Measurements from ENCODE around the gene ZNF22.

The ZNF22 gene

DNA sequence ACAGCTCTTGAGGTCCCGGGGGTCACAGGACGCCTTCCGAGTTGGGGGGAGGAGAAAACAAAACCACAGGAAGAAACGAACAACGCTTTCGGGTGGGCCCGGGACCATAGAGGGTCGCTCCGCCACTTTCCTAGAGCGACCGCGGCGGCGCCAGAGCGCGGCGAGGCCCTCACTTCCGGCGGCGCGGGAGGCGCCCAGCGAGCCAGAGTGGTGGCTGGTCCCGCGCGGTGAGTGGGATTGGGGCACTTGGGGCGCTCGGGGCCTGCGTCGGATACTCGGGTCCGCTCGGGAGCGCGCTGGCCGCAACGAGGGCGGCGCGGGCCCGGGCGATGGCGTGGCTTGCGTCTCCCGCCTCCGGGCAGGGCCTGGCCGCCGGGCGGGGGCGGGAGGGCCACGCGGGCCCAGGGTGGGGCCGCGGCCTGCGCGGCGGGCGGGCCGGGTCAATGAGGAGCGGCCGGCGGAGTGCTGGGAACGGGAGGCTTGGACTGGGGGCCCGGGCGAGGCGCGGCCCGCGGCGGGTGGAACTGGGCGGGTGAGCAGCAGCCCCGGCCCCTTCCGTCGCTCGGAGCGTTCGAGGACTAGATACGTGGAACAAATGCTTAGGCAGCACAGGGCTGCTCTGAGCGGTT, at the start of gene ZNF22:
ZNF22 (plus strand) TSS at position 172 of the 629 bp plus-strand sequence. CDS start 2,446 bp downstream, outside the sequence.
- DNase-seq (ENCODE audit: extremely low spot score): peak; percentile 79
- ChIA-PET POLR2A (interaction anchor here (1.2 kb wide), 1 partner anchor 22 kb away, joined by 4 read pairs; the partner anchor contains the start of gene DEPP1), CTCF (interaction anchor here (1.1 to 2.6 kb wide), 5 partner anchors 20 to 68 kb away, joined by 4 to 11 read pairs (median 6); no protein-coding TSS in a partner anchor)
- TF ChIP-seq CTCF (IDR thresholded peaks at IDR 0.05; ENCODE audit: control extremely low read depth, extremely low read depth, low read depth, missing control alignments): no peak

GRCh38 chr10:44951576-44952226, 49.0 kb upstream of the ZNF22 start:
- no peak for TF ChIP-seq CTCF (IDR thresholded peaks at IDR 0.05; ENCODE audit: control extremely low read depth, extremely low read depth, low read depth, missing control alignments)
- CTCF ChIA-PET: interaction anchor here (1.2 to 15.9 kb wide), 3 partner anchors 13 to 22 kb away, joined by 3 to 211 read pairs (median 151); partner anchors contain the start of gene RASSF4
- POLR2A ChIA-PET: no interaction called here
- DNase-seq (ENCODE audit: extremely low spot score): no peak

- TF ChIP-seq CTCF (IDR thresholded peaks at IDR 0.05; ENCODE audit: control extremely low read depth, extremely low read depth, low read depth, missing control alignments): no peak
- CTCF ChIA-PET: interaction anchor here (1.0 to 15.9 kb wide), 6 partner anchors 9 to 28 kb away, joined by 3 to 211 read pairs (median 4); partner anchors contain the start of genes DEPP1 and RASSF4
- POLR2A ChIA-PET: no interaction called here
- DNase-seq (ENCODE audit: extremely low spot score): no peak
Observed at GRCh38 chr10:44952779-44953231, 47.9 kb upstream of the ZNF22 start.

DNA sequence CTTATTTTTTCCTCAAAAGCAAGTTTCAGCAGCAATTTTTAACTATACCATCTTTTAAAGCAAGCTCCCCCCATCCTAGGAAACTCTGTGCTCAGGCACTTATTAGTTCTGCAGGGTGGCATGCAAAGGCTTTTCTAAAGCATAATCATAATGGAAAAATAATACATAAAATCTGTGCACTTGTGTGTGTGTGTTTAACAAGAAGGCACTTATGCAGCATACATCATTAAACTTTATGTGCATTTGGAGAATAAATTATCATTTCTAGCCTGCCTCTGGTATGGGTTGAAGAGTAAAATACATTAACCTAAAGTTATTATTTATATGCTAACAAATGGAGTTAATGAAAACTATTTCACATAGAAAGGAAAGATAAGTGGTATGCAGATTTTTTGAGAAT, 46.7 kb upstream of the ZNF22 start:
- ChIA-PET POLR2A (no interaction called here), CTCF (interaction anchor here (1.7 to 15.9 kb wide), 3 partner anchors 10 to 25 kb away, joined by 4 to 211 read pairs (median 151); partner anchors contain the start of genes DEPP1 and RASSF4)
- TF ChIP-seq CTCF (IDR thresholded peaks at IDR 0.05; ENCODE audit: control extremely low read depth, extremely low read depth, low read depth, missing control alignments): no peak
- DNase-seq (ENCODE audit: extremely low spot score): no peak

GRCh38 chr10:44954962-44955361, 45.8 kb upstream of the ZNF22 start:
- DNase-seq (ENCODE audit: extremely low spot score): no peak
- TF ChIP-seq CTCF (IDR thresholded peaks at IDR 0.05; ENCODE audit: control extremely low read depth, extremely low read depth, low read depth, missing control alignments): no peak
- CTCF ChIA-PET: interaction anchor here (14.7 to 15.9 kb wide), 2 partner anchors 9 to 21 kb away, joined by 151 to 211 read pairs; partner anchors contain the start of gene RASSF4
- POLR2A ChIA-PET: no interaction called here

DNA sequence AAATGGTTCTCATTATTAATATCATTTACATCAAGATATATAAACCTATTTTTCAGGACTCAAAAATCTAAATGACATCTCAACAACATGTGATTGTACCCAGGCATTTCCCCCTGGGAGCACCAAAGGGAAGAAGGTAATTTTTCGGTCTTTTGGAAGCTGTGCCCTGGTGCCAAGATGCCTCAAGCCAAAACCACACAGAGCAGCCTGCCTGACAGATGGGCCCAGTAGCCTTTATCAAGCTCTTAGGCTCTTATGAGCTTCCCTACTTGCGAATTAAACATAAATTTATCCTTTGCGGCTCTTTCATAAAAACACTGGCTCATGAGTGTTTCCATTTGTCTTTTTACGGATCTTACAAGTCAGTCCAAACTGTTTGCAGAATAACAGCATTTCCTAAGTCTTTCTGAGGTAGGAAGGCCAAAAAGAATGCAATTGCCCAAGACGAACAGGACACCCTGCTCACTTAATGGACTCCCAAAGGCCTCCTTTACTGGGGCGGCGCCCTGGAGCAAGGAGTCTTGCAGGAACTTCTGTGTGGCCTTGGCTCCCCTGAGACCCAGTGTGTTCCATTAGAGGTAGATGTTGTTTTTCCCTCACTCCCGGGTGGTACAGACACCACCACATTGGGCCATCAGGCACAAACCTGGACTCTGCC, 45.2 kb upstream of the ZNF22 start:
- no peak for DNase-seq (ENCODE audit: extremely low spot score)
- no peak for TF ChIP-seq CTCF (IDR thresholded peaks at IDR 0.05; ENCODE audit: control extremely low read depth, extremely low read depth, low read depth, missing control alignments)
- ChIA-PET CTCF (interaction anchor here (14.7 to 15.9 kb wide), 2 partner anchors 9 to 22 kb away, joined by 151 to 211 read pairs; partner anchors contain the start of gene RASSF4), POLR2A (no interaction called here)
